MM.1S (cell line): Measurements from ENCODE around the gene PCYT2.

Experiments used
- EZH2phosphoT487 ChIP-seq: fragments of 300-600 bp; sonication (generic); IDR thresholded peaks from 2 replicates; pipeline ENCODE4 v1.6.1; 2018; ENCODE audit warnings: antibody characterized with exemption, low read length
- TF ChIP-seq, protein P1 (sequence below): fragments of 300-600 bp; sonication (generic); IDR thresholded peaks from 2 replicates; pipeline ENCODE4 v1.5.1; 2016; ENCODE audit warnings: antibody characterized with exemption, low read length, mixed read lengths

DNA sequence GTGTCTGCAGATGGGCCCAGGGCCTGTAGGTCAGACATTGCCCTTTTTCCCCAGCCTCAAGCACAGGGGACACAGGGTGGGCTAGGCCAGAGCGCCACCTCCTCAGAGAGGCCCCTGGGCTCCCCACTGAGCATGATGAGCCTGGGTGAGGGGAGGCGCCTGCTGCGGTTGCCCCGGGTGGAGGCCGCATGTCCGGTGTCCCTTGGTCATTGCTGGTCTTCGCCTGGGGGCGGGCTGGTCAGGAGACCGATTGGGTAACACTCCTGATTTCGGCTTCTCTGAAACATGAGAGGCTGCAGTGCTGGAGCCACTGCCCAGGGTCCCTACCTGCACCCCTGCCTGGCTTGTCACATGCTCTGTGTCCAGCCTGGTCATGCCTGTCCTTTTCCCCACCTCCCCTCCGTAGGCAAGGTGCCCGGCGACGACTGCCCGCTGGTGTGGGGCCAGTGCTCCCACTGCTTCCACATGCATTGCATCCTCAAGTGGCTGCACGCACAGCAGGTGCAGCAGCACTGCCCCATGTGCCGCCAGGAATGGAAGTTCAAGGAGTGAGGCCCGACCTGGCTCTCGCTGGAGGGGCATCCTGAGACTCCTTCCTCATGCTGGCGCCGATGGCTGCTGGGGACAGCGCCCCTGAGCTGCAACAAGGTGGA, 11.6 kb downstream of the PCYT2 start:
- TF ChIP-seq, protein P1, sequence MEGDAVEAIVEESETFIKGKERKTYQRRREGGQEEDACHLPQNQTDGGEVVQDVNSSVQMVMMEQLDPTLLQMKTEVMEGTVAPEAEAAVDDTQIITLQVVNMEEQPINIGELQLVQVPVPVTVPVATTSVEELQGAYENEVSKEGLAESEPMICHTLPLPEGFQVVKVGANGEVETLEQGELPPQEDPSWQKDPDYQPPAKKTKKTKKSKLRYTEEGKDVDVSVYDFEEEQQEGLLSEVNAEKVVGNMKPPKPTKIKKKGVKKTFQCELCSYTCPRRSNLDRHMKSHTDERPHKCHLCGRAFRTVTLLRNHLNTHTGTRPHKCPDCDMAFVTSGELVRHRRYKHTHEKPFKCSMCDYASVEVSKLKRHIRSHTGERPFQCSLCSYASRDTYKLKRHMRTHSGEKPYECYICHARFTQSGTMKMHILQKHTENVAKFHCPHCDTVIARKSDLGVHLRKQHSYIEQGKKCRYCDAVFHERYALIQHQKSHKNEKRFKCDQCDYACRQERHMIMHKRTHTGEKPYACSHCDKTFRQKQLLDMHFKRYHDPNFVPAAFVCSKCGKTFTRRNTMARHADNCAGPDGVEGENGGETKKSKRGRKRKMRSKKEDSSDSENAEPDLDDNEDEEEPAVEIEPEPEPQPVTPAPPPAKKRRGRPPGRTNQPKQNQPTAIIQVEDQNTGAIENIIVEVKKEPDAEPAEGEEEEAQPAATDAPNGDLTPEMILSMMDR = no peak
- no peak for TF ChIP-seq EZH2phosphoT487
